ENCODE measurements around the gene VEGFB.
A peak's percentile ranks its signal among the peaks of the same experiment; 100 is the strongest.

Gene VEGFB

DNA sequence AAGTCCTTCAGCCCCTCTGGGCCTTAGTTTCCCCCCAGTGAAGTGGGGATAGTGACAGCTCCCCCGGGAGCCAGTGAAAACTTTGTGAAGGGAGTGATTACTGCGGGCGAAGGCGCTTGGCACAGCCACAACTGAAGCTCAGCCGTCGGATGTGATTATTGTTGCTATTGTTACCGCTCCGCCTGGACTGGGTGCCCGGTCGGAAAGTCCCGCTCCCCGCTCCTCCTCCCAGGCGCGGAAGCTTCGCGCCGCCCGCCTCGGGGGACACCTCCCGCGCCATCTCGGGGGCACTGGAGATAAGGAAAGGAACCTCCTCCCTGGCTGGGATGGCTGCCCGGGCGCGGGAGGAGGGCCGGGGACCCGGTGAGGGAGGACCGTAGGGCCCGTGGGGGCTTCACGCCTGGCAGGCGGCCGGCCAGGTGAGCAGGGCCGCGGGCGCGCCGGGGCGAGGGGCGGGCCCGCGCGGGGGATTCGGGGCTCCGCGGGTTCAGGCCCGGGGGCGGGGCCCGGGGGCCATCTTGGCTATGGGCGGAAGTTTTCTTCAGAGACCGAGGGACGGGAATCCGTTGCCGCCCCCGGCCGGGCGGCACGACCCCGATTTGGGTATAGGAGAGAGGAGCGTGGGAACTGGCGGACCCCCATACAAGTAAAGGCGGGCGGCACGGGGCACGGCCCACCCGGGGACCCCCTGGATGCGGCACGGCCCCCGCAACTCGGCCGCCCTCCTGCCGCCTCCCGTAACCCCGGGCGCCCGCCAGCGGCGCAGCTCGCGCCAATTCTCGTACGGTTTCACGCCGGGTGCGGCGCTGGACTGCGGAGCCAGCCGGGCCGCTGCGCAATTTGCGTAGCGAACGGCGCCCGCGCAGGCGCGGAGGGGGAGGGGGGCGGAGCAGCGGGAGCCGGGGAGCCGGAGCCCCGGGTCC, 50.8 kb downstream of the VEGFB start, which contains the start of gene GPR137:
Gene GPR137, plus strand, starts transcription at position 887 of the 923 bp plus-strand sequence. CDS start 677 bp downstream, outside the sequence.
- peak; percentile 82 for DNase-seq

- DNase-seq: peak; percentile 80
These were observed 51.8 kb downstream of the VEGFB start for GRCh38 chr11:64285885-64286800.

- DNase-seq: no peak
These were observed 52.4 kb downstream of the VEGFB start for GRCh38 chr11:64286801-64287159.

DNA sequence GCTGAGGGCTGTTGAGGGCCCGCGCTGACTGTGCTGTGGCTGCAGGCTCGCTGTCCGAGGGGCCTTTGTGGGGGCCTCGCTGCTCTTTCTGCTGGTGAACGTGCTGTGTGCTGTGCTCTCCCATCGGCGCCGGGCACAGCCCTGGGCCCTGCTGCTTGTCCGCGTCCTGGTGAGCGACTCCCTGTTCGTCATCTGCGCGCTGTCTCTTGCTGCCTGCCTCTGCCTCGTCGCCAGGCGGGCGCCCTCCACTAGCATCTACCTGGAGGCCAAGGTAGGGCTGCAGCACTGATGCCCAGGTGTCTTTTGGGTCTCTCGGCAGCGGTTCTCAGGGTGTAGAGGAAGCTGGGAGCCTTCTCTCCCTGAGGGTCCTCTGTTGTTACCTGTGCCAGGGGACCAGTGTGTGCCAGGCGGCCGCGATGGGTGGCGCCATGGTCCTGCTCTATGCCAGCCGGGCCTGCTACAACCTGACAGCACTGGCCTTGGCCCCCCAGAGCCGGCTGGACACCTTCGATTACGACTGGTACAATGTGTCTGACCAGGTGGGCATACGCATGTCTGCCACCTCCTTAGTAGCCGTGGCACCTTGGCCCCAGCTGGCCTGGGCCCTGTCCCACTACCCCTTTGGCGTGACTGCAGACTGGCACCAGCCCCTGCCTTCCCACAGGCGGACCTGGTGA, 53.4 kb downstream of the VEGFB start:
- DNase-seq: no peak

DNA sequence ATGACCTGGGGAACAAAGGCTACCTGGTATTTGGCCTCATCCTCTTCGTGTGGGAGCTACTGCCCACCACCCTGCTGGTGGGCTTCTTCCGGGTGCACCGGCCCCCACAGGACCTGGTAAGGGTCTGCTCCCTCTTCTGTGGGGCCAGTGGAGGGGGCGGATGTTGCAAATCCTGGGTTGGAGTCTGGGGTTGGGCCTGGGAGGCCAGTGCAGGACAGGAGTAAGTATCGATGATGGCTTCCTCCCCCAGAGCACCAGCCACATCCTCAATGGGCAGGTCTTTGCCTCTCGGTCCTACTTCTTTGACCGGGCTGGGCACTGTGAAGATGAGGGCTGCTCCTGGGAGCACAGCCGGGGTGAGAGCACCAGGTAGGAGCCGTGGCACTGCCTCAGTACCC, 54.0 kb downstream of the VEGFB start:
- DNase-seq: no peak

Measured in NCI-H2171 treated with DMSO at 0.1 percent for 48 hours (cell line).